Measurements from ENCODE around the gene FHOD3.
A peak's percentile ranks its signal among the peaks of the same experiment; 100 is the strongest.

Gene FHOD3

GRCh38 chr18:36660311-36660710 is 362.8 kb downstream of the FHOD3 start:
- no peak for DNase-seq (ENCODE audit: low read depth in 2 of 2)

DNA sequence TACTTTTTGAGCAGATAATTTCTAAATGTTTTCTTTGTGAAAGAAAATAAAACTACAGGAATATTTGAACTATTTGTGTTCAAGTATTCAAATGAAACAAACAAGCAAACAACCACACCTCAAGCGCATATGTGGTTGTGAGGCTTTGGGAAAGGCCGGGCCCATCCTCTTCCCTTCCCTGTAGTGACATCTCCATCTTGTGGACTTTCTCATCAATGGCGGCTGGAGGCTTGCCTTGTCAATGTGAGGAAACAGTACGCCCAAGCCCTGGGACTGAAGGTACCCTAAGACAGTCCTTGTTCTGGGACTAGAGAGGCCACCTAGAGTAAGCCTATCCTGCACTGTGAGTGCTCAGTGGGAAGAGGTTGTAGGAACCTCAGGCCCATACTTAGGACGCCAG is 364.5 kb downstream of the FHOD3 start:
- DNase-seq (ENCODE audit: low read depth in 2 of 2): no peak

DNA sequence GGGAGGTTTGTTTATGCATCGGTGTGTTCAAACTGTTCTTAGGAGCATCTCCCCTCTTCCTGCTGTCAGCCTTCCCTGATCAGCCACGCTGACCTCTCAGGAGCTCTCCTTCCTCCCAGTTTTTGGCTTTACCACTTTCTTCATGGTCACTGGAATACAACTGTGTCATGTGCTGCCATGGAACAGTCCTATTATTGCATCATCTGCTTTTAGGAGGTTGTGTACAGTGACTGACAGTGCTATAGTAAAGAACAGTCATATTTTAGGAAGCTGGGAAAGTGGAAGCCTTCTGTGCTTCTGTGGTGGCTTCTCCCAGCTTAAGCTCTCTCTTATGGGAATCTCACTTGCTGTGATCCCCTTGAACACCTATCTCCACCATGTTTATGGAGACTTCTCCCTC is 365.8 kb downstream of the FHOD3 start:
- DNase-seq (ENCODE audit: low read depth in 2 of 2): no peak

DNA sequence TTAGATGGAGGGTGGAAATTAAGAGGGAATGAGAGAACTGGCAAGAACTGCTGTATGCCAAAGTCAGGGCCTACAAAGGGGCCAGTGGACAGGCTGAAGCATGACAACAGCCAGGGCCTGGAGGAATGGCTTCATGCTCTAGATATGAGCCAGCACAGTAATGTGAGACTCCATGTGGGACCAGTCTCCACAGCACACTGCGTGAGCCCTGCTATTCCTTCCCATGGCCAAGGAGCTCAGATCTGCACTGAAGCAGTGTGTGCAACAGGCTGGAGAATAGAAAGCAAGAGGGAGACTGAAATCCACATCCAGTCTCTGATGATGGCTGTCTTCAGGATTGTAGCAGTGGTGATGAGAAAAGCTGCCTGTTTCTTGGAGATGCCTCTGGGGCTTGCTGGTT is 368.4 kb downstream of the FHOD3 start:
- no peak for DNase-seq (ENCODE audit: low read depth in 2 of 2)

- DNase-seq (ENCODE audit: low read depth in 2 of 2): no peak
Observed at GRCh38 chr18:36667811-36668210, 370.3 kb downstream of the FHOD3 start.

DNA sequence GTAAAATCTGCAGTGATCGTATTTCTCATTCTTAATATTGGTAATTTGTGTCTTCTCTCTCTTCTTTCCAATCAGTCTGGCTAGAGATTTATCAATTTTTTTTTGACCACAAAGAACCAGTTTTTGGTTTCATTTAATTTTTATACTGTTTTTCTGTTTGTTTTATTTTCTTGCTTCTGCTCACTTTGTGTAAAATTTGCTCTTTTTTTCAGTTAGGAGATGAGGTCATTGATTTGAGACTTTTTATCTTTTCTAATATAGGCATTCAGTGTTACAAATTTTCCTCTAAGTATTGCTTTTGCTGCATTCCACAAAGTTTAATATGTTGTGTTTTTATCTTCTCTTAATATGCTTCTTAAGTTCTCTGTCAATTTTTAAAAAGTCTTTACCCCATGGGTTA is 370.8 kb downstream of the FHOD3 start:
- no peak for DNase-seq (ENCODE audit: low read depth in 2 of 2)

DNA sequence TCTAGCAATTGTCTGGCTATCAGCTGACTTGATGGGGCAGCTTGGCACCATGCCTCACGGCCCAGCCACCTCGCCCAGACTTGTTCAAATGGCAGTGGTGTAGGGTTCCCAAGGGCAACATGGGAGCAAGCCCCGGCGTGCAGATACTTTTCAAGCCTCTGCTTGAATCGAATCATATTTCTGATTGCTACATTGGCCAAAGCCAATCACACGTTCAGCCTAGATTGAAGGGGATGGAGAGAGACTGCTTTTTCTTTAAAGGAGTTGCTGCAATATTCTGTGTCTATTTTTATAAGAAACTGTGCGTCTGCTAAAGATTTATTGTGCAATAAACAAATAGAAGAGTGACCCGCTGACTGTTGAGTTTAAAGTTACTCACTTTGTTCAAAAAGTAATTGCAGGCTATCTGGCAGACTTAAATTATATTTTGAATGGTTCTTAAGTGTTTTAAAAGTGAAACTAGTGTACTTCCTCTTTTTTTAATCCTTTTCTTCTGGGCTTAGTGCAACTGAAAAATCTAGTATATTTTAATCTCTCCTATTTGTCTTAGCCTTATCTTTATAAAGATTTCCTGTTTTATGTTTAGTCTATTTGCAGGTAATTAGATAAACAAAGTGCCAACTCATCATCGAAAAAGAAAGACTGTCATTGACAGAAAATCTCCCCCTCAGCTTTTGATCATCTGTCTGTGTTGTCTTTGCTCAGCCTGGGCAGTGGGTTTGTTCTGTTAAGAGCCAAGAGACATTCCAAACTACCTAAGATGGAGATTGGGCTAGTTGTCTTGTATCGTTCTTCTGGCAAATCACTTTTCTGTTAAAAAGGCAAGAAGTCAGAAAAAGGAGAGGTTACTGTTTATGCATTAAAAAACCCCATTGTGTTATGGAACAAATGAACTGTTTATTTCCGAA is 375.2 kb downstream of the FHOD3 start:
- DNase-seq (ENCODE audit: low read depth in 2 of 2): no peak

DNA sequence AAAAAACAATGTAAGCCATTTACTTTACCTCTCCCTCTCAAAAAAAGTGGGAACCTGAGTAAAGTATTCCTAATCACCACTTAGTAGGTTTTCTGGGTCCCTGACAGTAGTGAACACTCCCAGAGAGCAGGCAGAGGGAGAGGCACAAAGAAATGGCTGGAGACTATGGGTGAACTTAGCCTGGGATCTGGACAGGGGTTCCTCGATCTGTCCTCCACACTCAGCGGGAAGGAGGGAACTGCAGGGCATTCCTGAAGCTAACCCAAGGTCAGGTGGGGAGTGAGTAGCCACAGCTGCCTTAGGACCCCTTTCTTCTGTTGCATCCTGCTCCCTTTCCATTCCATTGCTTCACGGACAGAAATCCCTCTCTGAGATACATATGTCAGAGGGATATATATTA is 375.9 kb downstream of the FHOD3 start:
- DNase-seq (ENCODE audit: low read depth in 2 of 2): no peak

DNA sequence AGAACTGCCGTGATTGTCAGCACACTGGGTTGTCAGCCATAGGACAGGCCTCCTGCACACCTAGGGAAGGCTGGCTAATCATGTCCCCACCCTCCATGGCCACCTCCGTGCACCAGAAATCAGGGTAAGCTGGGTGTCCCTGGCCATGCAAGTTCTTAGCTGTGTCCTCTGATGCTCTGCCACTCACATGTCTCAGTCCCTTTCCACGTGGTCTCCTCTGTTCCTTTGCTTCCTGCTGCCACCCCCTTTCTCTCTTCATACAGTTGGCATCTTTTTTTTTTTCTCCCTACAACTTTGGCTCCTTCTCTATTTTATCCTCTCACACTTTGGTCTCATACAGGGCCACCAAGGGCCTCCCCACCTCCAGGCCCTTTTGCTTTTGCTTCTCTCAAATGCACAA is 377.6 kb downstream of the FHOD3 start:
- DNase-seq (ENCODE audit: low read depth in 2 of 2): no peak

- no peak for DNase-seq (ENCODE audit: low read depth in 2 of 2)
Observed at GRCh38 chr18:36675542-36675941, 378.0 kb downstream of the FHOD3 start.

GRCh38 chr18:36676629-36677028 is 379.1 kb downstream of the FHOD3 start:
- no peak for DNase-seq (ENCODE audit: low read depth in 2 of 2)

GRCh38 chr18:36680042-36680441 is 382.5 kb downstream of the FHOD3 start:
- no peak for DNase-seq (ENCODE audit: low read depth in 2 of 2)

DNA sequence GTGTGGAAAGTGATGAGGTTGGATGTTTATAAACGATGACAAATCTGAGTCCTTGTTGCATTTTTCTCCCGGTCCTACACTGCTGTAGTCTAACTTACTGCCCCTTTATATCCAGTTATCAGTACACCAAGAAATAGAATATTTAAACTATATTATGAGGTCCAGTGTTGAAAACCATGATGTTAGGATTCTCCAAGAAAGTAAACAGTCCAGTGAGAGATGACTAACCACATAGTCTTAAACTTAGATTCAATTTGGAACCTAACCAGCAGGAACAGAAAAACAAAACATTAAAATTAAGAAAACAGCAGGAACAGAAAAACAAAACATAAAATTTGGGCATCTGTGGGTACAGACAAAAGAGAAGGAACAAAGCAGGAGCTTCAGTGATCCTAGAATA is 388.1 kb downstream of the FHOD3 start:
- no peak for DNase-seq (ENCODE audit: low read depth in 2 of 2)

GRCh38 chr18:36688020-36688965 is 390.8 kb downstream of the FHOD3 start:
- DNase-seq (ENCODE audit: low read depth in 2 of 2): peak in 1 of 2 donors; percentile 8

- DNase-seq (ENCODE audit: low read depth in 2 of 2): no peak
Observed at GRCh38 chr18:36692371-36692770, 394.9 kb downstream of the FHOD3 start.

DNA sequence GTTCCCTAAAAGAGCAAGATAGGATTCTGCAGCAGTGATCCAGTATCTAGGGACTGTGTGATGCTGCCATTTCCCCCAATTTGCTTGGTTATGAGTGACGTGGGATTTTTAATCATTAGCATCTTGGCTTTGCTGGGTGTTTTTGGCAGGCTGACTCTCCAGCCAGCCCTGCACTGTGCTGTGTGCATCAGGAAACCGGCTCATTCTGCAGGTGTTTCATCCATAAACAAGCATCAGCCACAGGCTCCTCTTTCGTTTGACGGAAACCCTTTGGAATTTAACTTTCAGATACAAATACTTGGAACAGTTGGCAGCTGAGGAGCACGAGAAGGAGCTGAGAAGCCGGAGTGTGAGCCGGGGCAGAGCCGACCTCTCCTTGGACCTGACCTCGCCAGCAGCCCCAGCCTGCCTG is 395.4 kb downstream of the FHOD3 start:
- DNase-seq (ENCODE audit: low read depth in 2 of 2): no peak

DNA sequence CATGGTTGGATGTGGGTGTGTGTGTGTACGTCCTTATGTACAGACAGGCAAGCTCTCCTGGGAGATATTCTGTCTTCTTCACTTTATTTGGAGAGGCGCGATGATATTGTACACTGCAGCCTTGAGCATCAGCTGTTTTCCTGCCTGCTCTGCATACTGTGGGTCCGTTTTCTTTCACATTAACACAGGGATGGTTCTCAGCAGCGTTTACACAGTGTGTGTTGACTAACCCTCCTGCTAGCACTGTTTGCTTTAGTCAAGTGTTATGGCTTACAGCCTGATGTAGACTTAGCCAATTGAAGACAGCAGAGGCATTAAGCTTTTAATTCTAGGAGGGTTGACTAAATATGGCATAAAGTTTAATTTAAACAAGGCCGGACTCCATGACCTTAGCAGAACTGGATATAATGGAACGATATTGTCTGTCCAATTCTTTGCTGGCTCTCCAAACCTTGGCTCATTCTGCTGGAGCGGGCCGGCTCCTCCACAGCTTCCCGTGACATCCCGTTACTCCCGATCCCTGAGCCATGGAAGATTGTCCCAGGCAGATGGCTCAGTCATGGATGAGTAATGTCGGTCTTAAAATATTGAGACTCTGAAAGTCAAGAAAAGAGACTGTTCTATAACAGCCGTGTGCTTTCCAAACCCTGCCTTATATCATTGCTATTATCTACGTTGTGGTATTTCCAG is 396.6 kb downstream of the FHOD3 start:
- no peak for DNase-seq (ENCODE audit: low read depth in 2 of 2)

GRCh38 chr18:36695806-36696205 is 398.3 kb downstream of the FHOD3 start:
- no peak for DNase-seq (ENCODE audit: low read depth in 2 of 2)

DNA sequence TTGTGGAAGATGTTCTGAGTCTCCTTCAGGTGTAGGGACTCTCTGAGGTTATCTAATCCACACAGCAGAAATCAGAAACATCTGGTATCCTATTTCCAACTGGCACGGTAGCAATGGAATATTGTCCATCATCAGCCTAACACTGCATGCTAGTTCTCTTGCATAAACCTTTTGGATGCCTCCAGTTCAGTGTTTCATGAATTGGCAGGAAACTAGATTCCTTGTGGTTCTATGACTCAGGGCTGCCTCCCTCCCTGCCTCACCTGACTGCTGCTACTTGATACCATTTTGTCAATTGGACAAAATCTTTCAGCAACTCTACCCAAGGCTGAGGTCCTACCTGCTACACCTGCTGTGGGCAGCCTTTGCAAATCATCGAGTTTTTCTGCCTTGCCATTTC is 400.4 kb downstream of the FHOD3 start:
- no peak for DNase-seq (ENCODE audit: low read depth in 2 of 2)

- DNase-seq (ENCODE audit: low read depth in 2 of 2): no peak
Observed at GRCh38 chr18:36700955-36701354, 403.4 kb downstream of the FHOD3 start.

DNA sequence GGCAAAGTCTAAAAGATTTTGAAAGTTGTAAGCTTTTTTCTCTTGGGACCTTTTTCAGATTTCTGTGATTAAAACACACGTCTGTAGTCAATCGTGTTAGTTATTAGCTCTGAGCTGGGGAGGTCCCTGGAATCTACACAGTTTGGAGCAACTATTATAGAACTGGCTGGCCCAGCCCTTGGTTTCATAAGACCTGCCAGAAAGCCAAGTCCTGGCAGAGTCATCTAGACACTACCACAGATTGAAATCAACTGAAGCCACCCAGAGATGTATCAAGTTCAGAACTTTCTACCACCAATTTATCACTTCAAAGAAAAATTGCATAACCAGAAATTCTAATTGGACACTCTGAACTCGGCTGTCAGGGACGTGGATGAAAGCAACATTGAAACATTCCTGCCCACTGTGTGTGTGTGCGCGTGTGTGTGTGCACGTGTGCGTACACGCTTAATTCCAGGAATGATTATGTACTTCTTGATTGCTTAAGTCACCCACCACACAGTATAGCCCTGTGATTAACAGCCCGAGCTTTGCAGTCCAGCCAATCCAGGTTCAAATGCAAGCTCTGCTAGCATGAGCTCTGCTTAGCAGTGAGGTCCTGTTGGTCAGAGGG is 405.0 kb downstream of the FHOD3 start:
- no peak for DNase-seq (ENCODE audit: low read depth in 2 of 2)

DNA sequence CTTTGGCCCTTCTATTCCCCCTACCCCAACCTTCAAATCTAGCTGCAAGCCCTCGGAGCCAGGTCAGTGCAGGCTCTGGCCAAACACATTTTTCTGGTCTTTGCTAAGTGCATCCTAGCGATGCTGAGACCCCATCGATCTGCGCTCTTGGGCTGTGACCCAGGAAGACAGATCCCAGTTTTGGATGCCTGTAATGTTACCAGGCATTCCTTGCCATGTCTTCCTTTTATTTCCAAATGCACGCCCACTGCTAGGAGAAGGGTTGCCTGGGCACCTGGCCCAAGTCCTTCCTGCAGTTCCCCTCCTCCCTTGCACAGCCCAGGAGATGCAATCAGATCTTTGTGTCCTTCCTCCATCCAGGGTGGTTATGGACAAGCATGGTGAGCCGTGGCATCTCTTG is 406.6 kb downstream of the FHOD3 start:
- no peak for DNase-seq (ENCODE audit: low read depth in 2 of 2)
